HG02981 (cell line): ENCODE results near the gene NECAP2.

Experiments used
- ATAC-seq: cut with Tn5 transposase; IDR thresholded peaks from one replicate; pipeline ENCODE4 v1.9.1; 2021; ENCODE audit warnings: mild to moderate bottlenecking, moderate library complexity; ENCODE audit not compliant: unreplicated experiment

NECAP2 gene, protein sequence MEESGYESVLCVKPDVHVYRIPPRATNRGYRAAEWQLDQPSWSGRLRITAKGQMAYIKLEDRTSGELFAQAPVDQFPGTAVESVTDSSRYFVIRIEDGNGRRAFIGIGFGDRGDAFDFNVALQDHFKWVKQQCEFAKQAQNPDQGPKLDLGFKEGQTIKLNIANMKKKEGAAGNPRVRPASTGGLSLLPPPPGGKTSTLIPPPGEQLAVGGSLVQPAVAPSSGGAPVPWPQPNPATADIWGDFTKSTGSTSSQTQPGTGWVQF

DNA sequence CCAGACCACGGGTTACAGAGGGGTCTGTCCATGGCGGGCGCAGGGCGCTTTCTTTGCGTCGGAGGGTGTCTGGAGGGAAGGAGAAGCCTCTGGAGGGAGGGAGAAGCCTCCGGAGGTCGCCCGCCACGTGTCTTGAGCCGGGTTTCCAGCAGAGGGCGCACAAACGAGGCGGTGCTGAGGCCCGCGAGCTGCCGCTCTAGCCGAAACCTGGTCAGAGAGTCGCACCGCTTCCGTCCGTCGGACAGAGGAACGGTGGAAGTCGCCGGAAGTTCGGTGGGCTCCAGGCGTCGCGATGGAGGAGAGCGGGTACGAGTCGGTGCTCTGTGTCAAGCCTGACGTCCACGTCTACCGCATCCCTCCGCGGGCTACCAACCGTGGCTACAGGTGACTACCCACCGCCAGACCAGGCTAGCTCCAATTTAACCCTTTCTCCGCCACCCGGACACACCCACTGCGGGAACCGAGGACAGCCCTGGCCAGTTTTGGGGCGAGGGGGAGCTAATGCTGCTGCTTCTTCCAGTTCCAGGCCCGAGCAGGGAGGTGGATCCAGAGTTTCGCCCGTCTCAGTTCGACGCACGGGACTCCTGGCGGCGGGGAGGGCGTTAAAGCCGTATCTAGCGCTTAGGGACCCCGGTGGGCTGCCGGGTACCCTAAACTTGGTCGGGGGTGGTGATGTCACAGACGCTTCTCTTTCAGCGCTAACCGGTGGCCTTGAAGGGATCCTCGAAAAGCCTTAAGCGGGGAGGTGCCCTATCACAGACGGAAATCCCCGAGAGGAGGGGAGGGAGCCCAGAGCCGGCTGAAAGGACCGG, at the start of gene NECAP2:
Gene NECAP2, plus strand, starts transcription at position 255 of the 812 bp plus-strand sequence. Its CDS starts 38 bp downstream, at position 293.
- ATAC-seq = peak; percentile 86

DNA sequence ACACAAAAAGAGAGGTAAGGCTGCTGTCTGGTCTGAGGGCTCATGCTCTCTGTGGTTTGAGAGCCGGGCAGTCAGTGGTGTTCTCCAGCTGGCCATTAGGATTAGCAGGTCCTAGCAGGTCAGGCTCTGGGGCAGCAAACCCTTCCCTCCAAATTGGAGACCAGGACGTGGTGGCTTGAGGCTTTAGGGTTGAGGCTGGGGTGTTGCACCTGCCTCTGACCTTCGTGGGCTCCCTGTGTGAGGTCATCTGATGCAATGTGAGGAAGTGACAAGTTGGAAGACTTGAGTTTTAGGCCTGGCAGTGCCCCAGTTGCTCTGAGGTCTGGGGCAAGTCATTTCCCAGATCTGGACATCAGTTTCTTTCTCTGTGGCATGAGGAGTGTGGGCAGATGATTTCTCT, 49.1 kb upstream of the NECAP2 start:
- ATAC-seq = no peak

DNA sequence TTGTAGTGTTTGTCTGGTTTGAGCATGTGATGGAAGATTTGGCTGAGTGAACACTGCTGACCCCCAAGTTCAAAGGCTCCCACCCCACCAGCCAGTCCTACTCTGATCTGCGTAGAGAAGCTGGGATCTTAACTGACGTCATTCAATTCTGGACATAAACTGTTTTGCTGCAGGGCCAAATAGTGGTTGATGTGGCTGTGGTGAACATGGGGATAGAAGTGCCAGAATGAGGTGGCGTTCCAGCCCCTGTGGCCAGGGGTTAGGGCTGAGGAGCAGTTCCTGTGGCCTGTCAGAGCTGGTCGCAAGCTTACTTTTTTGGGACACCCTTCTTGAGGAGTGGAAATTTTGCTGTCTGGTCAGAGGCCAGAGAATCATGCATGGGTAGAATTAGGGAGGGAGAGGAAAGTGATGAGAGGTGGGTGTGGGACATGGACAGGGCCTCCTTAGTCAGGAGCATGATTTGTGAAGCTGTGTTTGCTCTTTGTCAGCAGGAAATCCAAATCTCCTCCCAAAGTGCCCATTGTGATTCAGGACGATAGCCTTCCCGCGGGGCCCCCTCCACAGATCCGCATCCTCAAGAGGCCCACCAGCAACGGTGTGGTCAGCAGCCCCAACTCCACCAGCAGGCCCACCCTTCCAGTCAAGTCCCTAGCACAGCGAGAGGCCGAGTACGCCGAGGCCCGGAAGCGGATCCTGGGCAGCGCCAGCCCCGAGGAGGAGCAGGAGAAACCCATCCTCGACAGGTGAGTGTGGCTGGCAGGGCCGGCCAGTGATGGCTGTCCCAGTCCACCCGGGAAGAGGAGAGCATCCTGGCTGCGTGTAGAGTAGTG, 47.6 kb upstream of the NECAP2 start:
- ATAC-seq = no peak

DNA sequence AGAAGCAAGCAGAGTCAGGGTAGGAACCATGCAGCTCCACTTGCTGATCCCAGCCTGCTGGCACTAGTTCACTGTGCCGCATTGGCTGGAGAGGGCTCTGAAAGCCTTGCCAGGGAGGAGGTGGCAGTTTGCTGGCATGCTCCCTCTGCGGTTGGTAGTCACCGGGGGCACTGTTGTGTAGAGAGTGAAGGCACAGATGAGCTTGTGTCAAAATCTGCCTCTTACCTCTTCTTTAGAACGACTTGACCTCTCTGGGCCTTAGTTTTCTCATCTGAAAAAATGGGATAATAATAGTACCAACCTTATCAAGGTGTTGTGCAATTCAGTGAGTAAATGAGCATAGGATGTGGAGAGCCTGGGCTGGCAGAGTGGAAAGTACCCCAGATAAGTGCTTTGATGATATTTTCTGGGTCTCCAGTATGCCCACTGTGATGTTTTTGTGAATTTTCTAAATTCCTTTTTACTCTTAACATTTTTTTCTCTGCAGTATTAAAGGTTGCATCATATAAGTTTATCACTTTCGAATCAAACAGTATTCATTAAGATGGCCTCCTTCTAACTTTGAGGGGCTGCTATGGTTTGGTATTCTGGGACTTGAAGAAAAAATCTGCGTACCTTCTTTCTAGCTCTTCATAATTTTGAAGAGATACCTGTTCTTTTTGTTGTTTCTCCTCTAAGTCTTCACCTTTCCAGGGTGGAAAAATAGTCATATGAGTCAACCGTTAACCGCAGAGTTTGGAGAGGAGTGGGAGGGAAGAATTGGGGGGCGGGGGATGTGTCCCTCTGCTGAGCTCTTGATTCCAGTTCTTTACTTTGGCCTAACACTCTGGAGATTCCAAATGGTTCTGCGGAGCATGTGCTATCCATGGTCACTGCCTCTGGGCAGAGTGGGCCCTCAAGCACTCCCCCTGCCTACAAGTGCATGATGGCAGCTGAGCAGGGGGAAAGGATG, 46.7 kb upstream of the NECAP2 start:
- no peak for ATAC-seq

DNA sequence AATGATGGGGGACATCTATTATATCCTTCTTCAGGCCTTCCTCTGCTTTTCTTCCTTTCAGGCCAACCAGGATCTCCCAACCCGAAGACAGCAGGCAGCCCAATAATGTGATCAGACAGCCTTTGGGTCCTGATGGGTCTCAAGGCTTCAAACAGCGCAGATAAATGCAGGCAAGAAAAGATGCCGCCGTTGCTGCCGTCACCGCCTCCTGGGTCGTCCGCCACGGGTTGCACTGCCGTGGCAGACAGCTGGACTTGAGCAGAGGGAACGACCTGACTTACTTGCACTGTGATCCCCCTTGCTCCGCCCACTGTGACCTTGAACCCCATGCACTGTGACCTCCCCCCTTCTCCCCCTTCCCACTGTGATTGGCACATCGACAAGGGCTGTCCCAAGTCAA, 45.5 kb upstream of the NECAP2 start:
- ATAC-seq = no peak

DNA sequence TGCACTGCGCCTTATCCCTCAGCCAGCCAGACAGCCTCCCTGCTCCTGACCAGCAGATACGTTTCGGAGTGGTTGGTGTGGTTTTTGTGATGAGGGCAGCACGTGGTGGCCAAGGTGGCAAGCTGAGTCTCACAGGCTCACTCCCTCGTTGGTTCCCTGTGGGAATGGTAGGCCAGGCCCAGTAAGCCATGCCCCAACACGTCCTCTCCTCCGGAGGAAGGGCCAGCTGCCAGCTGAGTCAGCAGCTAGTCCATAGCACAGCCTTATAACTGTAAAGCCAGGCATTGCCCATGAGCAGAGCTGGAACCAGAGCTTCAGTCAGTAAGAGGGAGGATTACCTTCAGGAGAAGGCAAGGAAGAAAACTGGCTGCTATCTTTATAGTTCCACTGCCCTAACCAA, 43.9 kb upstream of the NECAP2 start:
- ATAC-seq = no peak

DNA sequence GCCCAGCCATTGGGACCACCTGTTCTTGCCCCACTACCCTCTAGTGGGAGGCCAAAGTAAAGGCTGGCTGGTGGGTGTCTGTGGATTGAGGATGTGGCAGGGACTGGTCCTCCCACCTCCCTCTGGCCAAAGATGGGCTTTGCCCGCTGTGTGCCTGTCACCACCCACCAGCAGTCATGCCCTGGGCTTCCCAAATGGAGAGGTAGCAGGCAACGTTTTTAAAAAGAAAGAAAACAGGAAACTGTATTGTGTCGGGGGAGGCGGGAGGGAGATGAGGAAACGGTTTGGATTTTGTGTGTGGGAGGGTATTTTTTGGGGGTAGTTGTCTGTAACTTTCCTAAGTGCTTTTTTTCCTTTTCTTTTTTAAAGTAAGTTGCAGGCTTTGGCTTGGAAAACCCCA, 43.4 kb upstream of the NECAP2 start:
- ATAC-seq = no peak

DNA sequence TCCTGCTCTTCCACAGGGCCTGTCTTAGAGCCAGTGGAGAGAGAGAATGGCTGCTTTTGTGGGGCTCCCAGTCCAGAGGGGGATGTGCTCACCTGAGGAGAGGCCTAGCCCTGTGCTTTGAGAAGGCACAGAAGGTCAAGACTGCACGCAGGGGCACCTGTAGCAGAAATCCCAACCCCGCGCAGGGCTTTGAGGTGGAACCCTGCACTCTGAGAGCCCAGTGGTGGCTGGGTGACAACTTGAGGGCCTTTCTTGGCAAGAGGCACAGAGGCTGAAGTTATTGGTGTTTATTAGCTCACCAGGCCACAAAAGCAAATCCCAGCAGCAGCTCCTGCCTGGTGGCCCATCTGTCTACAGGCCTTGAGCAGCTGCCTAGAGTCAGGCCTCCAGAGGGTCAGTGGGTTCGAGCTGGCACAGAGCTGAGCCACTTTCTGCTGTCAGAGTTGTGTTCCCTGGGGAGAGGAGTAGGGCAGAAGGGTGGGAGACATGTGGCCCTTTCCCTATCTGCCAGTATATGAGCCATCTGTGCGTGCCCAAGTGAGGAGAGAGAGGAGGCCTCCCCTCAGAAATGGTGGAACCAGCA, 42.1 kb upstream of the NECAP2 start:
- no peak for ATAC-seq

DNA sequence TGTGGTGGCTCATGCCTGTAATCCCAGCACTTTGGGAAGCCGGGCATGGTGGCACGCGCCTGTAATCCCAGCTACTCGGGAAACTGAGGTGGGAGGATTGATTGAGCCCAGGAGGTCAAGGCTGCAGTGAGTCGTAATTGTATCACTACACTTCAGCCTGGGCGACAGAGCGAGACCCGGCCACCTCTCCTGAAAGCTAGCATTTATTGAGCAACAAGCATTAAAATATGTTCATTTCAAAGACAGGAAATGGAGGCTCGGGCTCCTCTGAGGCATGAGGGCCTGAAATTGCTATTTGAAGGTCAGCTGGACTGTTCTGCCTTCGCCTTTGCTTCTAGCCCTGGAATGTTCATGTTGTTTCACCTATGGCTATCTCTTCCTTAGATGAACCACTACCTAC, 37.8 kb upstream of the NECAP2 start:
- no peak for ATAC-seq

DNA sequence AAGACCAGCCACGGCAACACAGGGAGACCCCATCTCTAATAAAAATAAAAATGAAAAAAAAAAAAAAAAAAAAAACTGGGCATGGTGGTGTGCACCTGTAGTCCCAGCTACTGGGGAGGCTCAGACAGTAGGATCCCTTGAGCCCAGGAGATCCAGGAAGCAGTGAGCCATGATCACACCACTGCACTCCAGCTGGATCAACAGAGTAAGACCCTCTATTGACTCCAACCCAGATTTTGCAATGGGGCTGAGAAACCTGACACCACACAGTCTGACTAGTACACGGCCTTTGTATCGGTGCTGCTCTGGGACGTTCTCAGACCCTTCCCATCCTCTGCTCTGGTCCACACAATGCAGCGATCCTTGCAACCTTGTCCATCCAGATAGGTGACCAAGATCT, 35.1 kb upstream of the NECAP2 start:
- no peak for ATAC-seq

DNA sequence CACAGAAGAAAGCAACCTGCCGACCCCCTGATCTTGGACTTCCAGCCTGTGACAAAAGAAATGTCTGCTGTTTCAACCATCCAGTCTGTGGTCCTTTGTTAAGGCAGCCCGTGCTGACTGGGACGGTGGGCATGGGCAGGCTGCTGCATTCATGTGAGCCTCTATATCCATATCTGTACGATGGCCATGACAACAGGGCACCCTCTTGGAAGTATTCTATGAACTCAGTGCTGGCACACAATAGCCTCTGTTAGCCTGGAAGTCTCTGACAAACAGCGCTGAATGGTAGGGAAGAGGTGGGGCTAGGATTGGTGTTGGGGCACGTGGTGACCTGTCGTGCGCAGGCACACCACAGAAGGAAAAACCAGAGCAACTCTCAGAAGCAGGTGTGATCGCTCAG, 33.7 kb upstream of the NECAP2 start:
- ATAC-seq = no peak

DNA sequence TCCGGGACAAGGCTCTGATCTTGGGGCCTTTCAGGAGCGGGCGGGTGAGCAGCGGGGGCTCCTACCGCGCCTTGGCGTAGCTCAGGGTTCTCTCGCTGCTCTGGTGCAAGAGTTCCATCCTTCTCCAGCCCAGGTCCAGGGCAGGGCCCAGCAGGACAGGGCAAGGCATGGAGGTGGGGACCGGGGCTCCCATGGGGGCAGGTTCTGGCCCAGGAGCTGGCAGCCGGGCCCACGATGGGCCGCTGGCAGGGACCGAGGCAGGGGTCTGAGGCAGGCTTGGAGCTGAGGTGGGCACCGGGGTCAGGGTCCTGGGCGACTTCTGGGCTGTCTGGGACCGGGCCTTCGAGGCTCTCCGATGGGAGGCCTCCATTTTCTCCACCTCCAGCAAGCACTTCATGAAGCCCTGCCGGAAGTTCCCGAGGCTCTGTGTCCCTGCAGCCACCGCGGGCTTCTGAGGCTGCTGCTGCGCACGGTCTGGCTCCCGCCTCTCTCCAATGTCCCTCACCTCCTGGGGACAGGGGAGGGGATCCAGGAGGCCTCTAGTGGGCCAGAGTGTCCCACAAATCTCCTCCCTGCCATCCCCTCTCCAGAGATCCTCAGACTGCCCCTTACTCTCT, 30.9 kb upstream of the NECAP2 start:
- ATAC-seq = no peak

DNA sequence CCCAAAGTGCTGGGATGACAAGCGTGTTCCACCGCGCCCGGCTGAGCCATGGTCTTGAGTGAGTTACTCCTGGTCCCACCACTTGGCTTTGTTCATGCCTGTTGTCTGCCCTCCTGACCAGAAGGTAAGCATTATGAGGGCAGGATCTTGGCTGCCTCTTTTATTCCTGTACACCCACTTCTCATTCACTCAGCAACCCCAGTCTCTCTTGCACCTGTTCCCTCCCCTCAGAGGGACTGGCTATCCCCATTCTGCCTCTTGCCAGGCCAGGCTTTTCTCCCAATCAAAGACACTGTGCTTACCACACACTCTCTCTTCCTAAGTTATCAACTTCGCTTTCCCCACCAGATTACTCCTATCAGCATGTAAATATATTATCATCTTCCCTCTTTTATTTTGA, 29.7 kb upstream of the NECAP2 start:
- ATAC-seq = no peak

DNA sequence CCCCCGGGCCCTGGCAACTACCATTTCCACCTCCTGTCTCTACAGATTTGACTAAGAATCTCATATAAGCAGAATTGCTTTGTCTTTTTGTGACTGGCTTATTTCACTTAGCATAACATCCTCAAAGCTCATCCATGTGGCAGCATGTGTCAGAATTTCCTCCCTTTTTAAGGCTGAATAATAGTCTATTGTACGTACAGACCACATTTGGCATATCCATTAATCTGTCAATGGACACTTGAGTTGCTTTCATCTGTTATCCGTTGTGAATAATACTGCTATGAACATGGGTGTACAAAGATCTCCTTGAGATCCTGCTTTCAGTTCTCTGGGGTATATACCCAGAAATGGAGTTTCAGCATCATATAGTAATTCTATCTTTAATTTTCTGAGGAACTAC, 27.3 kb upstream of the NECAP2 start:
- ATAC-seq = no peak

DNA sequence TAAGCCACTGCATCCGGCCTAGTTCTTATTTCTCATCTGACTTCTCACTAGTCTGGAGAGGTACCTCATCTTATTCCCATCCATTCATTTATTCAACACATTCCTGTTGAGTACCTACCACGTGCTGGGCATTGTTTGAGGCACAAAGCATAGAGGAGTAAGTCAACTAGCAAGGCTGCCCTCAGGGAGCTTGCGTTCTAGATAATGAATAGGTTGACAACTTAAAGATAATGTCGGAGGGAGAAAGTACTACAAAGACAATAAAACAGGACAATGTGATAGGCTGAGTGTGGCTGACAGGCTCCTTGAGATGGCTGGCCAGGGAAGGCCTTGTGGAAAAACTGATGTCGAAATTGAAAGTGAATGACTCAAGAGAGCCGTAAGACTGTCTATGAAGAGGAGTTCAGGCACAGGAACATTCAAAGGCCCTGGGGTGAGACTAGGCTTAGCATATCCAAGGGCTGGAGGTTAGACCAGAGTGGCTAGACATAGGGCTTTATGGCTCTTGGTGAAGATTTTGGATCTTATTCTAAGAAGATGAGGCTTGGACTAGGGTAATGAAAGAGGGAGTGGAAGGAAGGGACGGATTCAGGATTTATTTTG, 21.6 kb upstream of the NECAP2 start:
- ATAC-seq = no peak

DNA sequence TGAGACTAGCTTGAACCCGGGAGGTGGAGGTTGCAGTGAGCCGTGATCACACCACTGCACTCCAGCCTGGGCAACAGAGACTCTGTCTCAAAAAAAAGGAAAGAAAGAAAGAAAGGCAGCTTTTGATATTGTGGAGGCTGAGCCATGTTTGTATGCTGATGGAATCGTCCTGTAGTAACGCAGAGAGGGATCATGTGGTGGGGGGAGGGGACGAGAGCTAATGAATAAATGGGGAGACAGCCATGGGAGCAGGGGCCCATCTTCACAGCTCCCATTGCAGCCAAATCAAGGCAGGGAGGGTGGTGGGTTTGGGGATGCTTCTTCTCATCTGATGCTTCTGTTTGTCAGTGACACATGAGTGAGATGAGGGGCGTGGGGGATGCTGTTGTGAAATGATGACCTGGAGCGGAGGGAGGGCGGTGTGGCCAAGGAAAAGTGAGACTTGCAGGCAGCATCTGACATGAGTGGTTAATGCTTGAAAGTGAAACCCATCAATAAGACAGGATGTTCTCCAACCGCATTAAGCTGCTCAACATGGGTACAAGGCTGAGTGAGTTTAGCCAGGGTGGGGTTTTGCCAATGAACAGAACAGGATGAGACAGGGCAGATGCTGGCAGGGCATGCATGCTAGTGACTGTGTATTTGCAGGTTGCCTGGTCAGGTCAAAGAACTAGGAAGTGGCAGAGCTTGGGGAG, 20.0 kb upstream of the NECAP2 start:
- peak; percentile 84 for ATAC-seq

DNA sequence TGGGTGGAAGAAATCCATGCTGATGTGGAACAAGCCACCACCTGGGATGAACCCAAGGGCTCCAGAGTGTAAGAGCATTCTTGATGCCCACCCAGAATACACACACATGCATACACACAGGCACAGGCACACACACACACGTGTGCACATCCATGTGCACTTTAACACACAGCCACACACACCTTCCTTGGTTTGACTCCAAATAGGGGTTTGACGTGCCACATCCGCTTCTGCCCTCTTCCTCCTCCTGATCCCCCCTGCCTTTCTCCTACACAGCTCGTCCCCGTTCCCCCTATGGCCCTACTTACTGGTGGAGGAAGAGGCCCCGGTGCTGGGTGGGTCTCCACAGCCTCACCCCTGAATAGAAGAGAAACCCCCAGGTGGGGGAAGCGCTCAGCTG, 19.3 kb upstream of the NECAP2 start:
- no peak for ATAC-seq

DNA sequence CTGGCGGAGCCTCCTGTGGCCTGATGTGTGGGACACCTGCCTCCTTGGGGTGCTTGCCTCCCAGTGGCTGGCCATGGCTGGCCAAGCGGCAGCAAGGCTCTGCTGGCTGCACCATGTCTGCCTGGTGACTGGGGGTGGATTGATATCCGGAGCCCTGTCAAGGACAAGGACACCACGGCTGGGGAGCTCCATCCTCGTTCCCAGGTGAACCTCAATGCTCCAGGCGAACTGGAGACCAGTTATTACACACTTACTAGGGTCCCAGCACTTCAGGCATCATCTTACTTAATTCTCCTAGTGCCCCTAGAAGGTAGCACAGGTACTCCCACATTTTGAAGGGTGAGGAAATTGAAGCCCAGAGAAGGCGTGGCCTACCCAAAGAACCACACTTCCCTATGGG, 18.5 kb upstream of the NECAP2 start:
- no peak for ATAC-seq
